GM12878 (cell line): Measurements from ENCODE around the gene RRAS. TPM values are rescaled to one million over a fixed set of nuclear protein-coding genes. Genes with fewer than 3 reads are reported as not detected.

Source experiments
- BHLHE40 ChIP-seq, 2 experiments: fragments of 450-650 bp in 1 of 2; IDR thresholded peaks; 2 replicates each; pipeline ENCODE4 v1.6.1; 2011 to 2017; ENCODE audit warnings: low read depth in 2 of 2, borderline replicate concordance in 1 of 2, improper control_type of control experiment in 1 of 2, low read length in 1 of 2, mild to moderate bottlenecking in 1 of 2
- CEBPB ChIP-seq, 2 experiments: fragments of 150-350 bp in 1 of 2; IDR thresholded peaks; 2 replicates each; pipeline ENCODE4 v1.6.1; 2012 to 2014; ENCODE audit warnings: low read depth in 2 of 2, low read length in 2 of 2, borderline replicate concordance in 1 of 2, inconsistent platforms in 1 of 2
- CREB1 ChIP-seq: IDR thresholded peaks from 2 replicates; pipeline ENCODE4 v1.6.1; 2012; ENCODE audit warnings: low read depth, mild to moderate bottlenecking, inconsistent platforms
- CTCF ChIP-seq, 3 experiments: IDR thresholded peaks in 2 of 3; conservative IDR thresholded peaks in 1 of 3; 2 replicates each; pipeline ENCODE4 v1.5.1; 2011; ENCODE audit warnings: low read depth in 3 of 3, low read length in 3 of 3, mild to moderate bottlenecking in 3 of 3, control low read depth in 2 of 3, moderate library complexity in 2 of 3, inconsistent platforms in 1 of 3, mixed read lengths in 1 of 3; ENCODE audit not compliant: control insufficient read depth in 2 of 3, insufficient read depth in 1 of 3; ENCODE audit errors: extremely low read depth in 1 of 3
- DPF2 ChIP-seq: fragments of 450-650 bp; IDR thresholded peaks from 2 replicates; pipeline ENCODE4 v1.6.1; 2017; ENCODE audit warnings: mild to moderate bottlenecking
- EZH2 ChIP-seq: IDR thresholded peaks from 2 replicates; pipeline ENCODE4 v1.6.1; 2012; ENCODE audit warnings: low read depth, mild to moderate bottlenecking, control low read depth, inconsistent platforms, low read length, borderline replicate concordance; ENCODE audit not compliant: control insufficient read depth
- GABPA ChIP-seq: IDR thresholded peaks from 2 replicates; pipeline ENCODE4 v1.6.1; 2014; ENCODE audit warnings: antibody characterized with exemption, low read depth, mild to moderate bottlenecking, inconsistent platforms
- HSF1 ChIP-seq: fragments of 150-350 bp; IDR thresholded peaks from 2 replicates; pipeline ENCODE4 v1.6.1; 2014; ENCODE audit warnings: mild to moderate bottlenecking, low read depth, low read length
- IKZF1 ChIP-seq: fragments of 450-650 bp; conservative IDR thresholded peaks from 2 replicates; pipeline ENCODE4 v1.6.1; 2017; ENCODE audit warnings: antibody characterized with exemption, mild to moderate bottlenecking
- IRF4 ChIP-seq: IDR thresholded peaks from 2 replicates; pipeline ENCODE4 v1.6.1; 2011; ENCODE audit warnings: low read depth, low read length
- JUNB ChIP-seq: IDR thresholded peaks from 2 replicates; pipeline ENCODE4 v1.6.1; 2016; ENCODE audit warnings: antibody characterized with exemption, mild to moderate bottlenecking
- KAT2A ChIP-seq: conservative IDR thresholded peaks from 2 replicates; pipeline ENCODE4 v1.6.1; 2011; ENCODE audit warnings: low read depth, low read length; ENCODE audit not compliant: control insufficient read depth
- MEF2A ChIP-seq: IDR thresholded peaks from 2 replicates; pipeline ENCODE4 v1.6.1; 2011; ENCODE audit warnings: low read depth, mild to moderate bottlenecking, low read length, moderate library complexity; ENCODE audit not compliant: insufficient read depth
- MTA2 ChIP-seq: fragments of 450-650 bp; IDR thresholded peaks from 2 replicates; pipeline ENCODE4 v1.6.1; 2016; ENCODE audit warnings: low read depth, mild to moderate bottlenecking, moderate library complexity
- MYC ChIP-seq: IDR thresholded peaks from 2 replicates; pipeline ENCODE4 v1.6.1; 2011; ENCODE audit warnings: mild to moderate bottlenecking, low read length, moderate library complexity, inconsistent platforms; ENCODE audit not compliant: insufficient read depth, insufficient replicate concordance, insufficient read length, severe bottlenecking
- NRF1 ChIP-seq: conservative IDR thresholded peaks from 2 replicates; pipeline ENCODE4 v1.6.1; 2011; ENCODE audit warnings: mild to moderate bottlenecking, low read depth, low read length, improper control_type of control experiment
- PAX5 ChIP-seq: IDR thresholded peaks from 2 replicates; pipeline ENCODE4 v1.6.1; 2011; ENCODE audit warnings: low read depth, low read length, borderline replicate concordance
- POLR2AphosphoS5 ChIP-seq: IDR thresholded peaks from 2 replicates; pipeline ENCODE4 v1.6.1; 2011; ENCODE audit warnings: mild to moderate bottlenecking, low read length, inconsistent platforms
- RUNX3 ChIP-seq: IDR thresholded peaks from 2 replicates; pipeline ENCODE4 v1.6.1; 2012; ENCODE audit warnings: low read length, inconsistent platforms
- SMARCA5 ChIP-seq: fragments of 450-650 bp; IDR thresholded peaks from 2 replicates; pipeline ENCODE4 v1.6.1; 2017; ENCODE audit warnings: mild to moderate bottlenecking
- SUPT20H ChIP-seq: IDR thresholded peaks from 2 replicates; pipeline ENCODE4 v1.6.1; 2011; ENCODE audit warnings: low read depth, mild to moderate bottlenecking, low read length, moderate library complexity, borderline replicate concordance; ENCODE audit not compliant: control insufficient read depth
- TAF1 ChIP-seq: IDR thresholded peaks from 2 replicates; pipeline ENCODE4 v1.6.1; 2011; ENCODE audit warnings: mild to moderate bottlenecking, low read depth, low read length, borderline replicate concordance
- TCF3 ChIP-seq: IDR thresholded peaks from 2 replicates; pipeline ENCODE4 v1.6.1; 2012; ENCODE audit warnings: low read depth, mild to moderate bottlenecking, low read length, borderline replicate concordance; ENCODE audit not compliant: insufficient read depth
- ZNF384 ChIP-seq: IDR thresholded peaks from 2 replicates; pipeline ENCODE4 v1.6.1; 2012; ENCODE audit warnings: low read depth, mild to moderate bottlenecking, low read length, improper control_type of control experiment, borderline replicate concordance
- ZZZ3 ChIP-seq: IDR thresholded peaks from 2 replicates; pipeline ENCODE4 v1.6.1; 2011; ENCODE audit warnings: low read depth; ENCODE audit not compliant: control insufficient read depth, insufficient read length
- polyA plus RNA-seq, 11 experiments: library from polyadenylated mRNA; depleted of rRNA in 4 of 11; unstranded in 6 of 11; stranded (reverse) in 5 of 11; fragments of >200 nt; fragmentation: Nextera tagmentation in 4 of 11; fragmentation: Illumina TruSeq in 1 of 11; extraction: Ambion mirVana in 4 of 11; extraction: Trizol in 1 of 11; gene quantifications; 1 replicate in 1 of 11; 2 replicates in 10 of 11; pipeline versions ENCODE4 v1.2.1 to v1.2.3, GENCODE V29; 2011 to 2016; ENCODE audit warnings: inconsistent platforms in 2 of 11, missing spikeins in 2 of 11, low read depth in 1 of 11
- total RNA-seq, 4 experiments: library from RNA; depleted of rRNA in 3 of 4; stranded (reverse); fragments of >200 nt in 3 of 4; fragmentation: Illumina TruSeq in 1 of 4; extraction: Trizol in 1 of 4; gene quantifications; 2 replicates each; pipeline versions ENCODE4 v1.2.1 to v1.2.3, GENCODE V29; 2013 to 2021
- TF ChIP-seq, protein P1 (sequence below): IDR thresholded peaks from 2 replicates; pipeline ENCODE4 v1.6.1; 2012; ENCODE audit warnings: low read depth, low read length, improper control_type of control experiment

Gene RRAS
- total and polyA plus RNA-seq, 10 of the 15 experiments (the other 5 are each of a cell fraction or from before 2014, with no cell fraction given), result 0.24 to 5.8 (median 1.8) TPM

- TF ChIP-seq IKZF1, result peak; percentile 60
- TF ChIP-seq TCF3, result peak; percentile 82; the same call in 1 of the 2 replicates
- TF ChIP-seq SUPT20H, result no peak
- TF ChIP-seq MTA2, result no peak
- TF ChIP-seq, protein P1, sequence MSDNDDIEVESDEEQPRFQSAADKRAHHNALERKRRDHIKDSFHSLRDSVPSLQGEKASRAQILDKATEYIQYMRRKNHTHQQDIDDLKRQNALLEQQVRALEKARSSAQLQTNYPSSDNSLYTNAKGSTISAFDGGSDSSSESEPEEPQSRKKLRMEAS, result no peak
- no peak for TF ChIP-seq SMARCA5
- TF ChIP-seq NRF1, result no peak
- no peak for TF ChIP-seq TAF1
- no peak for TF ChIP-seq KAT2A
- TF ChIP-seq ZZZ3, result no peak
- no peak for TF ChIP-seq GABPA
- TF ChIP-seq ZNF384, result peak; percentile 39; the same call in 1 of the 2 replicates
- TF ChIP-seq CTCF (IDR thresholded peaks at IDR 0.05 in 2 of 3, conservative IDR thresholded peaks at IDR 0.05 in 1 of 3; ENCODE audit: control insufficient read depth in 2 of 3, extremely low read depth in 1 of 3, insufficient read depth in 1 of 3, low read depth in 3 of 3, low read length in 3 of 3), result no peak
- TF ChIP-seq BHLHE40 (IDR thresholded peaks at IDR 0.05; ENCODE audit: borderline replicate concordance in 1 of 2, low read depth in 2 of 2, low read length in 1 of 2), result peak in 1 of 2 experiments; percentile 19; a peak in 1 of 4 replicates
- TF ChIP-seq EZH2, result no peak
- peak; percentile 54; the same call in 1 of the 2 replicates for TF ChIP-seq DPF2
- TF ChIP-seq RUNX3, result peak; percentile 92
- TF ChIP-seq MYC, result no peak
- peak; percentile 82 for TF ChIP-seq IRF4
- TF ChIP-seq PAX5, result 0 out of 2 replicates have a peak, but pooled peaks have one; percentile 30
- peak; percentile 27; the same call in 1 of the 2 replicates for TF ChIP-seq JUNB
- TF ChIP-seq CEBPB (IDR thresholded peaks at IDR 0.05; ENCODE audit: borderline replicate concordance in 1 of 2, low read depth in 2 of 2, low read length in 2 of 2), result no peak
- TF ChIP-seq HSF1, result no peak
- no peak for TF ChIP-seq POLR2AphosphoS5
- TF ChIP-seq CREB1, result 0 out of 2 replicates have a peak, but pooled peaks have one; percentile 12
- 0 out of 2 replicates have a peak, but pooled peaks have one; percentile 17 for TF ChIP-seq MEF2A
Measured at GRCh38 chr19:49588365-49589122, 51.4 kb downstream of the RRAS start (continued).
